ENCODE data around the gene KRT5. TPM values are rescaled to one million over a fixed set of nuclear protein-coding genes. Genes with fewer than 3 reads are reported as not detected.

The KRT5 gene
- total and polyA plus RNA-seq, 2 experiments from 2014 or later, result not detected

GRCh38 chr12:52542157-52542556 is 22.0 kb upstream of the KRT5 start:
- Mint-ChIP-seq H3K9me3 (no peaks in the 10 kb centered on the region), H3K36me3 (ENCODE audit: low read depth) (no peaks in the 10 kb centered on the region), H3K27me3 (ENCODE audit: insufficient read depth, low read depth, poor library complexity) (peaks cover 14% of the 10 kb centered on the region), H3K4me1 (no peaks in the 10 kb centered on the region), H3K27ac (no peak overlapping the region), H3K4me3 (no peak overlapping the region)
- Histone ChIP-seq H4K20me1 (replicated peaks; ENCODE audit: insufficient read depth) (no peaks in the 10 kb centered on the region), H3K27me3 (ENCODE audit: insufficient read depth) (no peaks in the 10 kb centered on the region), H3F3A (replicated peaks; ENCODE audit: low read depth) (no peaks in the 10 kb centered on the region), H3K36me3 (ENCODE audit: insufficient read depth) (no peaks in the 10 kb centered on the region), H3K4me1 (ENCODE audit: insufficient read depth) (no peaks in the 10 kb centered on the region), H3K4me3 (no peak overlapping the region), H2AFZ (no peak overlapping the region), H3K9me2 (ENCODE audit: insufficient read depth) (no peaks in the 10 kb centered on the region), H3K79me2 (replicated peaks; ENCODE audit: insufficient read depth) (no peaks in the 10 kb centered on the region), H3K4me2 (no peak overlapping the region), H3K27ac (ENCODE audit: low read depth) (no peak overlapping the region)
- no peak for ATAC-seq
- TF ChIP-seq ZNF114 (CRISPR knock-in tag; IDR thresholded peaks at IDR 0.05) (no peak), REST (IDR thresholded peaks at IDR 0.05; ENCODE audit: unreplicated experiment) (no peak)
- no peak for DNase-seq (ENCODE audit: low spot score)

- H3K4me1 ChIP-seq (ENCODE audit: insufficient read depth), result no peaks in the 10 kb centered on the region
- no peaks in the 10 kb centered on the region for H4K20me1 ChIP-seq (replicated peaks; ENCODE audit: insufficient read depth)
- no peaks in the 10 kb centered on the region for H3K79me2 ChIP-seq (replicated peaks; ENCODE audit: insufficient read depth)
- no peak for DNase-seq (ENCODE audit: low spot score)
- Mint-ChIP-seq H3K4me3 (no peak overlapping the region), H3K27ac (no peak overlapping the region), H3K9me3 (no peaks in the 10 kb centered on the region), H3K4me1 (no peaks in the 10 kb centered on the region), H3K27me3 (ENCODE audit: insufficient read depth, low read depth, poor library complexity) (peaks cover 17% of the 10 kb centered on the region), H3K36me3 (ENCODE audit: low read depth) (no peaks in the 10 kb centered on the region)
- H3K9me2 ChIP-seq (ENCODE audit: insufficient read depth), result no peaks in the 10 kb centered on the region
- no peak overlapping the region for H3K4me2 ChIP-seq
- H3K36me3 ChIP-seq (ENCODE audit: insufficient read depth), result no peaks in the 10 kb centered on the region
- no peak overlapping the region for H3K4me3 ChIP-seq
- H2AFZ ChIP-seq, result no peak overlapping the region
- no peak overlapping the region for H3K27ac ChIP-seq (ENCODE audit: low read depth)
- H3K27me3 ChIP-seq (ENCODE audit: insufficient read depth), result no peaks in the 10 kb centered on the region
- ATAC-seq, result no peak
- H3F3A ChIP-seq (replicated peaks; ENCODE audit: low read depth), result no peaks in the 10 kb centered on the region
- TF ChIP-seq EZH2phosphoT487 (IDR thresholded peaks at IDR 0.05; ENCODE audit: unreplicated experiment), result no peak
- no peak for TF ChIP-seq ZNF331 (CRISPR knock-in tag; IDR thresholded peaks at IDR 0.05; ENCODE audit: low read depth)
- TF ChIP-seq STAT1 (IDR thresholded peaks at IDR 0.05; ENCODE audit: unreplicated experiment), result no peak
- no peak for TF ChIP-seq ETS1 (IDR thresholded peaks at IDR 0.05)
These were observed 21.5 kb upstream of the KRT5 start for GRCh38 chr12:52541709-52542108.

GRCh38 chr12:52540531-52540930 is 20.3 kb upstream of the KRT5 start:
- no peak overlapping the region for H3K4me3 Mint-ChIP-seq
- Histone ChIP-seq H3K27me3 (ENCODE audit: insufficient read depth) (no peaks in the 10 kb centered on the region), H3K4me1 (ENCODE audit: insufficient read depth) (no peaks in the 10 kb centered on the region), H3K79me2 (replicated peaks; ENCODE audit: insufficient read depth) (no peaks in the 10 kb centered on the region), H3K27ac (ENCODE audit: low read depth) (no peak overlapping the region), H3K9me2 (ENCODE audit: insufficient read depth) (no peaks in the 10 kb centered on the region), H3K36me3 (ENCODE audit: insufficient read depth) (no peaks in the 10 kb centered on the region), H4K20me1 (replicated peaks; ENCODE audit: insufficient read depth) (no peaks in the 10 kb centered on the region), H3K4me3 (no peak overlapping the region), H3K4me2 (no peak overlapping the region), H3F3A (replicated peaks; ENCODE audit: low read depth) (no peaks in the 10 kb centered on the region), H2AFZ (no peak overlapping the region)
- no peaks in the 10 kb centered on the region for H3K9me3 Mint-ChIP-seq
- H3K4me1 Mint-ChIP-seq, result no peaks in the 10 kb centered on the region
- H3K36me3 Mint-ChIP-seq (ENCODE audit: low read depth), result no peaks in the 10 kb centered on the region
- H3K27ac Mint-ChIP-seq, result no peak overlapping the region
- peaks cover 17% of the 10 kb centered on the region for H3K27me3 Mint-ChIP-seq (ENCODE audit: insufficient read depth, low read depth, poor library complexity)
- no peak for ATAC-seq
- no peak for DNase-seq (ENCODE audit: low spot score)
- TF ChIP-seq ZNF462 (CRISPR knock-in tag; IDR thresholded peaks at IDR 0.05), result no peak
